Fibroblast of lung (primary cell): ENCODE measurements around the gene PMS2.

Experiments
- CTCF ChIP-seq, 2 donors: IDR thresholded peaks in 1 of 2; conservative IDR thresholded peaks in 1 of 2; 1 replicate in 1 of 2; 2 replicates in 1 of 2; pipeline ENCODE4 v1.5.1; 2011 to 2012; ENCODE audit warnings: low read length in 2 of 2, control low read depth in 1 of 2, inconsistent platforms in 1 of 2, low read depth in 1 of 2, mild to moderate bottlenecking in 1 of 2
- EZH2 ChIP-seq: IDR thresholded peaks from 2 replicates; pipeline ENCODE4 v1.5.1; 2012; ENCODE audit warnings: low read length, control low read depth, mild to moderate bottlenecking; ENCODE audit errors: missing control alignments

DNA sequence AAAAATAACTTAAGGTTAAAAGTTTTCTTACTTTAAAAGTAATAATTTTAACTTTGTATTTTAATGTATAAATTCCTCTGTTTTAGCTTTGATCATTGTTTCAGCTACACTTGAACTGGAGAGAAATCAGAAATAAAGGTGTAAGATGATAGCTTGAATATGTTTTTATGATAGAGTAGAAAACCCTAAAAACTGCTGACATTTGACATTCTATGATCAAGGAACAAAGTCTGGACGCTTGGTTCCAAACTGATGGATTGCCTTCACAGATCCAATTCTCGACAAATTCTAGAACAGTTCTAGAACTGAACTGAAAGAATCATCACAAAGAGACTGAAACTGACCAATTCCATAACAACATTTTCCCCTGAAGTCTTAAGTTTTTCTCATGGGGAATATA is 22.1 kb upstream of the PMS2 start, which contains the start of gene ANKRD61:
- TF ChIP-seq CTCF (conservative IDR thresholded peaks at IDR 0.05 in 1 of 2, IDR thresholded peaks at IDR 0.05 in 1 of 2; ENCODE audit: low read depth in 1 of 2, low read length in 2 of 2): no peak
- TF ChIP-seq EZH2: no peak
